Gastroesophageal sphincter (tissue), 4 donors: Measurements from ENCODE around the gene KIF5A. TPM values are rescaled to one million over a fixed set of nuclear protein-coding genes. Genes with fewer than 3 reads are reported as not detected.

ENCODE experiments used
- ATAC-seq: fragments of 150-250 bp; one replicate; pipeline ENCODE4 v1.9.1; 2016; ENCODE audit warnings: mild to moderate bottlenecking, moderate library complexity
- H3K27ac ChIP-seq, 4 donors: fragments of 200-600 bp; sonication (generic) in 3 of 4; 1 replicate in 3 of 4; 2 replicates in 1 of 4; pipeline ENCODE4 v1.5.1; 2016 to 2019
- H3K27me3 ChIP-seq: fragments of 200-600 bp; sonication (generic); one replicate; pipeline ENCODE4 v1.5.1; 2019
- H3K36me3 ChIP-seq, 2 donors: fragments of 200-600 bp; sonication (generic); one replicate each; pipeline ENCODE4 v1.5.1; 2019; ENCODE audit warnings: control low read depth in 1 of 2
- H3K4me1 ChIP-seq, 3 donors: fragments of 200-600 bp; sonication (generic); 1 replicate in 2 of 3; 2 replicates in 1 of 3; pipeline ENCODE4 v1.5.1; 2016 to 2019; ENCODE audit warnings: control low read depth in 2 of 3
- H3K4me3 ChIP-seq, 2 donors: fragments of 200-600 bp; sonication (generic); one replicate each; pipeline ENCODE4 v1.5.1; 2019; ENCODE audit warnings: mild to moderate bottlenecking in 1 of 2, moderate library complexity in 1 of 2
- H3K9me3 ChIP-seq, 3 donors: fragments of 200-600 bp; sonication (generic); one replicate each; pipeline ENCODE4 v1.5.1; 2017 to 2019; ENCODE audit warnings: control low read depth in 2 of 3
- EP300 ChIP-seq: sonication (generic); formaldehyde crosslinking; IDR thresholded peaks from one replicate; pipeline ENCODE4 v1.6.1; 2017; ENCODE audit warnings: antibody characterized with exemption, mild to moderate bottlenecking
- POLR2A ChIP-seq, 2 donors: fragments of 450-650 bp; IDR thresholded peaks; one replicate each; pipeline ENCODE4 v1.6.1; 2017; ENCODE audit warnings: antibody characterized with exemption in 2 of 2, mild to moderate bottlenecking in 2 of 2, moderate library complexity in 1 of 2
- POLR2AphosphoS5 ChIP-seq: sonication (generic); formaldehyde crosslinking; IDR thresholded peaks from one replicate; pipeline ENCODE4 v1.6.1; 2017; ENCODE audit warnings: antibody characterized with exemption
- whole genome bisulfite sequencing, 2 donors: methylation state at CpG; one replicate each; pipeline ENCODE4 v1.1.5; 2018; ENCODE audit warnings: low coverage in 1 of 2; 5-methylcytosine and 5-hydroxymethylcytosine counted together
- total RNA-seq, 4 donors: library from RNA; depleted of rRNA; stranded (reverse); fragments of >200 nt; gene quantifications; one replicate each; pipeline ENCODE4 v1.1.0, GENCODE V29; 2016
- TF ChIP-seq, protein P1 (sequence below), 4 experiments: fragments of 200-600 bp in 2 of 4; fragments of 450-650 bp in 2 of 4; sonication (generic) in 1 of 4; IDR thresholded peaks; one replicate each; pipeline ENCODE4 v1.5.1; 2017 to 2019; ENCODE audit warnings: antibody characterized with exemption in 4 of 4, mild to moderate bottlenecking in 2 of 4, moderate library complexity in 2 of 4

Gene KIF5A
- total RNA-seq, 4 donors from 2014 or later, result 0.89 to 4.7 (median 1.6) TPM

DNA sequence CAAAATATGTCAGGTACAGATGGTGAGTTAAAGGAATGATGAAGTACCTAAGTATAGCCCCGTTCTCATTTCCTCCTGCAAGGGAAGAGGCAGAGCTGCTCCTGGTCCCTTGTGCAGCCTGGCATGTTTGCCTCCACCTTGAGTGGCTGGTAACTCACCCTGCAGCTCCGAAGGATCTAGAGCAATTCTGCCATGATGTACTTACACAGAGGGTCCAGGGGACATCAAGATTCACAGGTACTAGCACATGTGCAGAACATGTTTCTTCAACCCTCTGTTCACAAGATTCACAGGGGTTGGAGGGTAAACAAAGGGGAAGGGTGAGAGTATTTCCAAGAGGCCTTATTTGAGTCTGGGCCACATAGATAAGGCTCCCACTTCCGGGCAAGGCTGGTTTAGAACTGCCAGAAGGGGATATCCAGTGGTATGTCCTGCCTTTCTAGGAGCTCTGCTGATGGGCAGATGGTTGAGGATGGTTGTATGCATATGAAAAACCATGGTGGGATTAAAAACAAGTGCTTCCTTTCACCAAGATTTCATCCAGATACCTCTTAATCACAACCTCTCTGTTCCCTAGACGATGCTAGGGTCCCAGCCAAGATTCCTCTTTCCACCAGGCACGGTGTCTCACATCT is 10.6 kb upstream of the KIF5A start:
- no peak overlapping the region for H3K27ac ChIP-seq
- H3K9me3 ChIP-seq, result no peaks in the 10 kb centered on the region
- H3K27me3 ChIP-seq, result no peaks in the 10 kb centered on the region
- peaks cover 0 to 18% (median 0%) of the 10 kb centered on the region in 3 donors for H3K4me1 ChIP-seq
- peaks cover 0 to 73% of the 10 kb centered on the region in 2 donors for H3K36me3 ChIP-seq
- no peak overlapping the region for H3K4me3 ChIP-seq
- TF ChIP-seq POLR2A (IDR thresholded peaks at IDR 0.05) (no peak), EP300 (no peak), POLR2AphosphoS5 (no peak)
- TF ChIP-seq, protein P1, sequence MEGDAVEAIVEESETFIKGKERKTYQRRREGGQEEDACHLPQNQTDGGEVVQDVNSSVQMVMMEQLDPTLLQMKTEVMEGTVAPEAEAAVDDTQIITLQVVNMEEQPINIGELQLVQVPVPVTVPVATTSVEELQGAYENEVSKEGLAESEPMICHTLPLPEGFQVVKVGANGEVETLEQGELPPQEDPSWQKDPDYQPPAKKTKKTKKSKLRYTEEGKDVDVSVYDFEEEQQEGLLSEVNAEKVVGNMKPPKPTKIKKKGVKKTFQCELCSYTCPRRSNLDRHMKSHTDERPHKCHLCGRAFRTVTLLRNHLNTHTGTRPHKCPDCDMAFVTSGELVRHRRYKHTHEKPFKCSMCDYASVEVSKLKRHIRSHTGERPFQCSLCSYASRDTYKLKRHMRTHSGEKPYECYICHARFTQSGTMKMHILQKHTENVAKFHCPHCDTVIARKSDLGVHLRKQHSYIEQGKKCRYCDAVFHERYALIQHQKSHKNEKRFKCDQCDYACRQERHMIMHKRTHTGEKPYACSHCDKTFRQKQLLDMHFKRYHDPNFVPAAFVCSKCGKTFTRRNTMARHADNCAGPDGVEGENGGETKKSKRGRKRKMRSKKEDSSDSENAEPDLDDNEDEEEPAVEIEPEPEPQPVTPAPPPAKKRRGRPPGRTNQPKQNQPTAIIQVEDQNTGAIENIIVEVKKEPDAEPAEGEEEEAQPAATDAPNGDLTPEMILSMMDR (IDR thresholded peaks at IDR 0.05), result no peak
- ATAC-seq, result no peak
- 60 to 79% methylated on average over 1 to 4 of the region's 5 CpGs for whole genome bisulfite sequencing, 2 donors

DNA sequence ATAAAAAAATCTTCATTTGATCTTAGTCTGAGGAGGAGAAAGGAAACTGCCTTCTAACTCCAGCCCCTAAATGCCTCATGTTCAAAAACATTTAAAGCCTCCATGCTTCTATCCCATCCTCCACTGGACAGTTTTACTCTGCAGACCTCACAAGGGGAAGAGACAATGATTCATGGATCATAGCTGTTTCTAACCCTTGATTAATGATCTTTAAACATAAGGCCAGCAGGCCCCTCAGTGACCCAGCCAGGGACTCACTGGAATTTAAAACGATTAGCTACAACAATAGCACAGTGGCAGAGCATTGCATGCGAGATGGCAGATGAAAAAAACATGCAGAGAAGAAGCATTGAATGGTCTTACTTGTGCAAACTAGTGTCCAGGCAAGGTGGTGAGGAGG is 8.8 kb upstream of the KIF5A start:
- H3K36me3 ChIP-seq, result peaks cover 0 to 55% of the 10 kb centered on the region in 2 donors
- no peak overlapping the region for H3K4me3 ChIP-seq
- ATAC-seq, result no peak
- H3K4me1 ChIP-seq, result peaks cover 3 to 35% (median 8%) of the 10 kb centered on the region in 3 donors
- H3K27me3 ChIP-seq, result no peaks in the 10 kb centered on the region
- WGBS, 2 donors, result 17 to 21% methylated on average over 2 of the region's 2 CpGs
- TF ChIP-seq, protein P1 (IDR thresholded peaks at IDR 0.05), result no peak
- no peak for TF ChIP-seq EP300
- no peak for TF ChIP-seq POLR2A (IDR thresholded peaks at IDR 0.05)
- no peak overlapping the region for H3K27ac ChIP-seq
- H3K9me3 ChIP-seq, result no peaks in the 10 kb centered on the region

DNA sequence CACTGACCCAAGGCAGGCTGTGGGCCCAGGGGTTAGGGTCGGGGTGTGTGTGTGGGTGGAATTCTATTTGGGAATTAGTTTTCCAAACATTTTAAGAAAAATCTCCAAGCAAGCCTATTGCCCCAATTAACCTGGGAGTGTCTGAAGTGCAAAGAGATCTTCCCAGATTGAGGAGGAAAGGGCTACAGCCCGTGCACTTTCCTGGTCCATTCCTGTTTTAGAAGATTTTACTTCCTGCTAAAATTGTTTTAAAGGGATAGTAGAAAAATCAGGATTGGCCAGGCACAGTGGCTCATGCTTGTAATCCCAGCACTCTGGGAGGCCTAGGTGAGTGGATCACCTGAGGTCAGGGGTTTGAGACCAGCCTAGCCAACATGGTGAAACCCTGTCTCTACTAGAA is 8.1 kb upstream of the KIF5A start:
- Histone ChIP-seq H3K9me3 (no peaks in the 10 kb centered on the region), H3K4me1 (peaks cover 3 to 34% (median 11%) of the 10 kb centered on the region in 3 donors), H3K36me3 (peaks cover 0 to 50% of the 10 kb centered on the region in 2 donors), H3K27ac (no peak overlapping the region), H3K27me3 (no peaks in the 10 kb centered on the region), H3K4me3 (no peak overlapping the region)
- no peak for ATAC-seq
- 86 to 88% methylated on average over 1 to 2 of the region's 2 CpGs for WGBS, 2 donors
- TF ChIP-seq POLR2A (IDR thresholded peaks at IDR 0.05), result no peak
- TF ChIP-seq EP300, result no peak
- TF ChIP-seq, protein P1 (IDR thresholded peaks at IDR 0.05), result no peak
- TF ChIP-seq POLR2AphosphoS5, result no peak

DNA sequence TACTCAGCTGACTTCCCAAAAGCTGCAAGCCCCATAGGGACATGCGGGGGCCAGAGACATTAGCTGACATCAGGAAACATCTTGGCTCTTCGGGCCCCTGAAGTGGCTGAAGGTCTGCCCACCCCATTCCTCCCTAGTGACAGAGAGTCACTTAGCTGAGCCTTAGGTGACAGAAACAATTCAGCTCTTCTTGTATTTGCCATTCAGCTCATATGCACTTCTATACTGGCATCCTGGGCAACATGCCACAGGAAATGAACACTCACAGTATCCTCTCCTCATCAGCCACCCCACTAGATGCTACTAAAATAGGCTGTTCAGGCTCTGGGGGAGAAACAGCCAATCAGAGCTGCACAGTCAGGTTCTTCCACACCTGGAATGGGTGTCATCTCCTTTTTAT is 6.3 kb upstream of the KIF5A start:
- Histone ChIP-seq H3K27me3 (peaks cover 5% of the 10 kb centered on the region), H3K9me3 (no peaks in the 10 kb centered on the region), H3K4me1 (peaks cover 3 to 40% (median 11%) of the 10 kb centered on the region in 3 donors), H3K4me3 (no peak overlapping the region), H3K27ac (no peak overlapping the region), H3K36me3 (peaks cover 0 to 37% of the 10 kb centered on the region in 2 donors)
- TF ChIP-seq POLR2AphosphoS5, result no peak
- TF ChIP-seq, protein P1 (IDR thresholded peaks at IDR 0.05), result no peak
- no peak for TF ChIP-seq POLR2A (IDR thresholded peaks at IDR 0.05)
- TF ChIP-seq EP300, result no peak
- WGBS, 2 donors, result 100% methylated on average over 1 of the region's 2 CpGs; no CpG with 5 or more reads in 1 of the 2 donors
- ATAC-seq, result no peak

DNA sequence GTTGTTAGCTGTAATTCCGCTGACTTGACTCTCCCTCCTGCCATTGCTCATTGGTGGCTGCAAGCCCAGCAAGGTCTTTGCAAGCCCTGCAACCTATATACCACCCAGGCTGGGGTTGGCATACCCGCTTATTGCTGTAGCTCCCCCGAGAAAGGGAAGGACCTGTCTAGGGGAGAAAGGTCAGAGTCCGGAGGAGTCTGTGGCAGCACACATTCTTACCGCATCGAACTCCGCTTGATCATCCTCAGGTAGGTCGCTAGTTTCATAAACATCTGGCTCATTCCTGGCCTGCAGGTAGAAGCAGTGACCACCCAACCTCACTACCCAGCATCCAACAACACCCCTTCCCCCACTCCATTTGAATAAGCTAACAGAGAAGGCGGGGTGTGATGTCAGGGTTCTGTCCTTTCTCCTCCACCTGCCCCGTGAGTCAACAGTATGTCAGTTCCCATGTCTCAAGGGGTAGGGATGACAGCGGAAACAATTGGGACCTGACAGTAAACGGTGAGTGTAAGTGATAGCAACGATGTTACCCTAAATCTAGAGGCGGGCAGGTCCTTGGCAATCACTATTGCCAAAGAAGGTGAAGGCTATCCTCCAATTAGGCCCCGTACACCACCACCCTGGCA is 3.9 kb upstream of the KIF5A start:
- peaks cover 0 to 19% of the 10 kb centered on the region in 2 donors for H3K36me3 ChIP-seq
- ATAC-seq, result no peak
- TF ChIP-seq EP300 (no peak), POLR2A (IDR thresholded peaks at IDR 0.05) (no peak), POLR2AphosphoS5 (no peak)
- TF ChIP-seq, protein P1 (IDR thresholded peaks at IDR 0.05), result no peak
- no peaks in the 10 kb centered on the region for H3K9me3 ChIP-seq
- peak overlapping the region; percentile 92 to 95 (median 94) for H3K27ac ChIP-seq
- H3K4me3 ChIP-seq, result peak overlapping the region; percentile 87 to 99
- WGBS, 2 donors, result 18 to 42% methylated on average over 5 to 6 of the region's 15 CpGs
- H3K4me1 ChIP-seq, result peaks cover 3 to 55% (median 15%) of the 10 kb centered on the region in 3 donors
- H3K27me3 ChIP-seq, result peaks cover 28% of the 10 kb centered on the region
